Thyroid gland (tissue), 4 donors: ENCODE measurements around the gene FAM168B.

ENCODE experiments used
- CTCF ChIP-seq, 6 experiments: fragments of 200-600 bp in 3 of 6; fragments of 450-650 bp in 3 of 6; sonication (generic) in 3 of 6; IDR thresholded peaks; one replicate each; pipeline ENCODE4 v1.5.1; 2016 to 2019; ENCODE audit warnings: antibody characterized with exemption in 6 of 6, mild to moderate bottlenecking in 2 of 6, inconsistent platforms in 1 of 6, moderate library complexity in 1 of 6
- POLR2A ChIP-seq, 2 donors: fragments of 450-650 bp; IDR thresholded peaks; one replicate each; pipeline ENCODE4 v1.6.1; 2017; ENCODE audit warnings: antibody characterized with exemption in 2 of 2, mild to moderate bottlenecking in 2 of 2, moderate library complexity in 1 of 2

GRCh38 chr2:131004446-131005209, 88.6 kb downstream of the FAM168B start:
- TF ChIP-seq POLR2A (IDR thresholded peaks at IDR 0.05) (no peak), CTCF (IDR thresholded peaks at IDR 0.05) (no peak)
